Nephron (organoid): ENCODE results near the gene THSD4.
"Not testable (repeated sequence)": the region's sequence is repeated elsewhere in the genome, so short reads cannot be mapped to it uniquely, and the experiment has no call there.

Source experiments
- H3K27ac Mint-ChIP-seq, 3 experiments: 2 replicates each; pipeline ENCODE4 v1.8.0; 2020; ENCODE audit warnings: mixed read lengths in 3 of 3, mild to moderate bottlenecking in 2 of 3, moderate library complexity in 1 of 3
- H3K27me3 Mint-ChIP-seq: 2 replicates; pipeline ENCODE4 v1.8.0; 2021; ENCODE audit warnings: low read depth, mild to moderate bottlenecking, moderate library complexity, mixed read lengths
- H3K36me3 Mint-ChIP-seq: 2 replicates; pipeline ENCODE4 v1.8.0; 2020; ENCODE audit warnings: low read depth, mixed read lengths
- H3K4me1 Mint-ChIP-seq: 2 replicates; pipeline ENCODE4 v1.8.0; 2020; ENCODE audit warnings: mixed read lengths
- H3K4me3 Mint-ChIP-seq, 3 experiments: 2 replicates each; pipeline ENCODE4 v1.8.0; 2020; ENCODE audit warnings: mild to moderate bottlenecking in 3 of 3, mixed read lengths in 3 of 3, moderate library complexity in 2 of 3
- H3K9me3 Mint-ChIP-seq: 2 replicates; pipeline ENCODE4 v1.8.0; 2020; ENCODE audit warnings: mixed read lengths
- CTCF ChIP-seq, 3 experiments: fragments of 200-600 bp; sonication (generic); IDR thresholded peaks; one replicate each; pipeline ENCODE4 v1.5.0; 2021; ENCODE audit warnings: antibody characterized with exemption in 3 of 3; ENCODE audit not compliant: unreplicated experiment in 3 of 3

The THSD4 gene

GRCh38 chr15:71153823-71154524 is 38.7 kb downstream of the THSD4 start:
- H3K4me1 Mint-ChIP-seq, result peaks cover 18% of the 10 kb centered on the region
- H3K36me3 Mint-ChIP-seq, result no peaks in the 10 kb centered on the region
- H3K27me3 Mint-ChIP-seq, result peaks cover 8% of the 10 kb centered on the region
- no peak overlapping the region for H3K4me3 Mint-ChIP-seq
- H3K27ac Mint-ChIP-seq, result no peak overlapping the region
- TF ChIP-seq CTCF (IDR thresholded peaks at IDR 0.05; ENCODE audit: unreplicated experiment in 3 of 3), result no peak
- no peaks in the 10 kb centered on the region for H3K9me3 Mint-ChIP-seq

- Mint-ChIP-seq H3K36me3 (no peaks in the 10 kb centered on the region), H3K4me1 (peaks cover 14% of the 10 kb centered on the region), H3K4me3 (no peak overlapping the region), H3K27ac (no peak overlapping the region), H3K9me3 (no peaks in the 10 kb centered on the region), H3K27me3 (peaks cover 8% of the 10 kb centered on the region)
- no peak for TF ChIP-seq CTCF (IDR thresholded peaks at IDR 0.05; ENCODE audit: unreplicated experiment in 3 of 3)
These were observed 39.4 kb downstream of the THSD4 start for GRCh38 chr15:71154607-71155200.

- H3K27me3 Mint-ChIP-seq, result peaks cover 8% of the 10 kb centered on the region
- H3K9me3 Mint-ChIP-seq, result no peaks in the 10 kb centered on the region
- no peaks in the 10 kb centered on the region for H3K36me3 Mint-ChIP-seq
- H3K27ac Mint-ChIP-seq, result no peak overlapping the region
- TF ChIP-seq CTCF (IDR thresholded peaks at IDR 0.05; ENCODE audit: unreplicated experiment in 3 of 3), result no peak
- H3K4me3 Mint-ChIP-seq, result no peak overlapping the region
- peaks cover 5% of the 10 kb centered on the region for H3K4me1 Mint-ChIP-seq
These were observed 40.3 kb downstream of the THSD4 start for GRCh38 chr15:71155534-71155933.

- peaks cover 15% of the 10 kb centered on the region for H3K36me3 Mint-ChIP-seq
- H3K27me3 Mint-ChIP-seq, result peaks cover 4% of the 10 kb centered on the region
- peaks cover 15% of the 10 kb centered on the region for H3K9me3 Mint-ChIP-seq
- H3K4me3 Mint-ChIP-seq, result no peak overlapping the region
- no peaks in the 10 kb centered on the region for H3K4me1 Mint-ChIP-seq
- no peak overlapping the region for H3K27ac Mint-ChIP-seq
- TF ChIP-seq CTCF (IDR thresholded peaks at IDR 0.05; ENCODE audit: unreplicated experiment in 3 of 3), result no peak
These were observed 45.7 kb downstream of the THSD4 start for GRCh38 chr15:71160976-71161375.

- Mint-ChIP-seq H3K36me3 (peaks cover 15% of the 10 kb centered on the region), H3K4me3 (no peak overlapping the region), H3K9me3 (peaks cover 18% of the 10 kb centered on the region), H3K27ac (no peak overlapping the region), H3K27me3 (peaks cover 4% of the 10 kb centered on the region), H3K4me1 (no peaks in the 10 kb centered on the region)
- TF ChIP-seq CTCF (IDR thresholded peaks at IDR 0.05; ENCODE audit: unreplicated experiment in 3 of 3), result no peak
These were observed 47.0 kb downstream of the THSD4 start for GRCh38 chr15:71162309-71162708.

- Mint-ChIP-seq H3K9me3 (peaks cover 21% of the 10 kb centered on the region), H3K36me3 (peaks cover 15% of the 10 kb centered on the region)
- H3K27me3 Mint-ChIP-seq, H3K4me3 Mint-ChIP-seq, H3K4me1 Mint-ChIP-seq, H3K27ac Mint-ChIP-seq: not testable (repeated sequence)
These were observed 49.3 kb downstream of the THSD4 start for GRCh38 chr15:71164606-71165005.
